Measurements from ENCODE around the gene CSTB. TPM values are rescaled to one million over a fixed set of nuclear protein-coding genes. Genes with fewer than 3 reads are reported as not detected.

Gene CSTB
- total RNA-seq, 1 experiment from 2014 or later, result 136 TPM

DNA sequence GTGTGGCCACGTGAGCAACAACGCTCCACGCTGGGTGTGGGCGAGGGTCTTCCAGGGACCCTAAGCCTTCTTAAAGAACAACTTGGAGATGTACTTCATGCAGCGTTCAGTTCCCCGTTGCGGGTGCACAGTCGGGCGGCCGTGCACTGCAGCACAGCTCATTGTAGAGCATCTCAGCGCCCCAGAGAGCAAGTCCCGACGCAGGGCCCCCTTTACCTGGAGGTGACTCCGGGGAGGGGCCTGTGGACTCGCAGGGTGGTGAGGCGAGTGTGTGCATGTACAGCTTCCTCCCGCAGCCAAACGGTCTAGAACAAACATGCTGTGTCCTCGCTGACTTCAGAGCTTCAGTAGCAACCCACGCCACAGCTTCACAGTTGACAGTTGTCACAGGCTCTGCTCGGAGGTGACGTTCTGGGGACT, 32.7 kb upstream of the CSTB start:
- H3K27me3 ChIP-seq (ENCODE audit: insufficient read depth, low read depth), result no peaks in the 10 kb centered on the region
- no peak overlapping the region for H3K27ac ChIP-seq
- no peaks in the 10 kb centered on the region; the same call in 1 of the 2 replicates for H4K20me1 ChIP-seq (ENCODE audit: insufficient read depth)
- no peaks in the 10 kb centered on the region; the same call in 1 of the 2 replicates for H3F3A ChIP-seq (ENCODE audit: insufficient read depth, low read depth)
- no peaks in the 10 kb centered on the region for H3K79me2 ChIP-seq (ENCODE audit: low read depth)
- TF ChIP-seq, protein P1, sequence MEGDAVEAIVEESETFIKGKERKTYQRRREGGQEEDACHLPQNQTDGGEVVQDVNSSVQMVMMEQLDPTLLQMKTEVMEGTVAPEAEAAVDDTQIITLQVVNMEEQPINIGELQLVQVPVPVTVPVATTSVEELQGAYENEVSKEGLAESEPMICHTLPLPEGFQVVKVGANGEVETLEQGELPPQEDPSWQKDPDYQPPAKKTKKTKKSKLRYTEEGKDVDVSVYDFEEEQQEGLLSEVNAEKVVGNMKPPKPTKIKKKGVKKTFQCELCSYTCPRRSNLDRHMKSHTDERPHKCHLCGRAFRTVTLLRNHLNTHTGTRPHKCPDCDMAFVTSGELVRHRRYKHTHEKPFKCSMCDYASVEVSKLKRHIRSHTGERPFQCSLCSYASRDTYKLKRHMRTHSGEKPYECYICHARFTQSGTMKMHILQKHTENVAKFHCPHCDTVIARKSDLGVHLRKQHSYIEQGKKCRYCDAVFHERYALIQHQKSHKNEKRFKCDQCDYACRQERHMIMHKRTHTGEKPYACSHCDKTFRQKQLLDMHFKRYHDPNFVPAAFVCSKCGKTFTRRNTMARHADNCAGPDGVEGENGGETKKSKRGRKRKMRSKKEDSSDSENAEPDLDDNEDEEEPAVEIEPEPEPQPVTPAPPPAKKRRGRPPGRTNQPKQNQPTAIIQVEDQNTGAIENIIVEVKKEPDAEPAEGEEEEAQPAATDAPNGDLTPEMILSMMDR (conservative IDR thresholded peaks at IDR 0.05), result no peak
- no peak for TF ChIP-seq EZH2 (IDR thresholded peaks at IDR 0.05; ENCODE audit: low read depth)
- ChIA-PET POLR2A (ENCODE audit: unreplicated experiment) (no interaction called here), CTCF (no interaction called here)
- H3K9me2 ChIP-seq (ENCODE audit: insufficient read depth), result no peaks in the 10 kb centered on the region
- BruUV-seq (replicated peaks), result no TSS peak
- no peaks in the 10 kb centered on the region for H3K36me3 ChIP-seq (ENCODE audit: low read depth)
- DNase-seq, result no peak
- no peak overlapping the region for H3K4me2 ChIP-seq
- no peaks in the 10 kb centered on the region for H3K9me3 ChIP-seq (ENCODE audit: insufficient read depth, low read depth)
- no peak overlapping the region for H3K4me3 ChIP-seq
- H2AFZ ChIP-seq, result no peak overlapping the region
- intact Hi-C loops (cut with micrococcal nuclease; ENCODE audit: unreplicated experiment), result no loop called here
- H3K4me1 ChIP-seq (replicated peaks; ENCODE audit: insufficient read depth), result no peaks in the 10 kb centered on the region

DNA sequence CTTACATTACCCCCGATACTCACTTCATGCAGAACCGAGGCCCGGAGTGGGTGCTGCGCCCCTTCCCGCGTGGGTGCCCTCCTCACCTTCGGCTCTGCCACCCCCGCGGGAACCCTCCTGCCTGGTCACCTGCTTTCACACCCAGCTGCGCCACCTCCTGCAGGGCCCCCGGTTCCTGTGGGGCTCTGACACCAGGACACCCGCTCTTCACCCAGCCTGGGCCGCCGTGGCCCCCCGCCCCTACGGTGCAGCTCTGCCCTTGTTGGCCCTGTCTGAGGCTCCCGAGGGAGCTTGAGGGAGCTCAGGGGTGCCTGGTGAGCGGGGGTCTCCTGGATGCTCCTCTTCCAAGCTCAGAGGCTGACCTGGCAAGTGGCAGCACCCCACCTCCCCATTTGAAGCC, 32.3 kb upstream of the CSTB start:
- Histone ChIP-seq H3K9me2 (ENCODE audit: insufficient read depth) (no peaks in the 10 kb centered on the region), H3K4me3 (no peak overlapping the region), H3K79me2 (ENCODE audit: low read depth) (no peaks in the 10 kb centered on the region), H4K20me1 (ENCODE audit: insufficient read depth) (no peaks in the 10 kb centered on the region; the same call in 1 of the 2 replicates), H3K4me1 (replicated peaks; ENCODE audit: insufficient read depth) (no peaks in the 10 kb centered on the region), H3K4me2 (no peak overlapping the region), H3K27me3 (ENCODE audit: insufficient read depth, low read depth) (no peaks in the 10 kb centered on the region), H3K27ac (no peak overlapping the region), H2AFZ (no peak overlapping the region), H3K36me3 (ENCODE audit: low read depth) (no peaks in the 10 kb centered on the region), H3F3A (ENCODE audit: insufficient read depth, low read depth) (no peaks in the 10 kb centered on the region; the same call in 1 of the 2 replicates), H3K9me3 (ENCODE audit: insufficient read depth, low read depth) (no peaks in the 10 kb centered on the region)
- ChIA-PET POLR2A (ENCODE audit: unreplicated experiment) (no interaction called here), CTCF (no interaction called here)
- no peak for DNase-seq
- no peak for TF ChIP-seq EZH2 (IDR thresholded peaks at IDR 0.05; ENCODE audit: low read depth)
- TF ChIP-seq, protein P1 (conservative IDR thresholded peaks at IDR 0.05), result no peak
- no TSS peak for BruUV-seq (replicated peaks)
- intact Hi-C loops (cut with micrococcal nuclease; ENCODE audit: unreplicated experiment), result no loop called here

DNA sequence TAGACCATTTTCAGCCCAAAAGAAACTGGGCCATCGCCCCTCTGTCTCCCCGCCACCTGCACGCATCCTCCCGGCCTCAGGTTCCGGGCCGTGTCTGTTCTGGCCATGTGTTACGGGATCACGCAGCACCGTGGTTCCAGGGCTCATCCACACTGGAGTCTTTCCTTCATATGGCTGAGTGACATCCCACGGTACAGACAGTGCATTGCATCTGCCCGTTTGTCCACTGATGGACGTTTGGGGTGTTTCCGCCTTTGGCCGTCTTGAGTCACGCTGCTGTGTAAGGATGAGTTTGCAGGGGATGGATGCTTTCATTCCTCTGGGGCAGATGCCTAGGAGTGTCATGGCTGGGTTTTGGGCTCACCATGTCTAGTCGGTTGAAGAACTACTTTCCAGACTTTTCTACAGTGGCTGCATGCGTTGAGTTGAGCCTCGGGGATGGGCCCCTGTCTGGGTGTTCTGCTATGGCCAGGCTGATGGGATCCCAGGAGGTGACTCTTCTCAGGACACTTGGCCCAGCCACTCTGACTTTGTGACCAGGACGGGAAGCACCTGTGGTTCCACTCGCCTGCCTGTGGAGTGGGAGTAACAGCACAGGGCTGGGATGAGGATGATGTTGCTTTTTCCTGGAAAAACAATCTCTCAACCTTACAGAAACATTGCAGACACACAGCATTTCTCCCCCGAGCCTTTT, 30.1 kb upstream of the CSTB start:
- no peak for DNase-seq
- H3F3A ChIP-seq (ENCODE audit: insufficient read depth, low read depth), result no peaks in the 10 kb centered on the region; the same call in 1 of the 2 replicates
- H3K79me2 ChIP-seq (ENCODE audit: low read depth), result no peaks in the 10 kb centered on the region
- ChIA-PET POLR2A (ENCODE audit: unreplicated experiment) (no interaction called here), CTCF (no interaction called here)
- H3K27ac ChIP-seq, result no peak overlapping the region
- intact Hi-C loops (cut with micrococcal nuclease; ENCODE audit: unreplicated experiment), result no loop called here
- no peaks in the 10 kb centered on the region for H4K20me1 ChIP-seq (ENCODE audit: insufficient read depth)
- no TSS peak for BruUV-seq (replicated peaks)
- TF ChIP-seq, protein P1 (conservative IDR thresholded peaks at IDR 0.05), result no peak
- no peak for TF ChIP-seq EZH2 (IDR thresholded peaks at IDR 0.05; ENCODE audit: low read depth)
- H3K9me2 ChIP-seq (ENCODE audit: insufficient read depth), result no peaks in the 10 kb centered on the region
- no peak overlapping the region for H3K4me2 ChIP-seq
- no peaks in the 10 kb centered on the region for H3K4me1 ChIP-seq (replicated peaks; ENCODE audit: insufficient read depth)
- H3K9me3 ChIP-seq (ENCODE audit: insufficient read depth, low read depth), result no peaks in the 10 kb centered on the region
- H3K4me3 ChIP-seq, result no peak overlapping the region
- H2AFZ ChIP-seq, result no peak overlapping the region
- H3K36me3 ChIP-seq (ENCODE audit: low read depth), result no peaks in the 10 kb centered on the region; the same call in 1 of the 2 replicates
- H3K27me3 ChIP-seq (ENCODE audit: insufficient read depth, low read depth), result no peaks in the 10 kb centered on the region
